Ovary (tissue), 3 donors: ENCODE results near the gene MESD.

ENCODE experiments used
- CTCF ChIP-seq, 3 donors: fragments of 450-650 bp in 2 of 3; fragments of 200-600 bp in 1 of 3; IDR thresholded peaks; one replicate each; pipeline versions ENCODE4 v1.5.1 to v1.8.0; 2016 to 2022; ENCODE audit warnings: antibody characterized with exemption in 3 of 3, mild to moderate bottlenecking in 1 of 3
- EP300 ChIP-seq: sonication (generic); formaldehyde crosslinking; IDR thresholded peaks from one replicate; pipeline ENCODE4 v1.6.1; 2017; ENCODE audit warnings: antibody characterized with exemption
- donor health status: DM: no; HTN: no; CAD: no.

DNA sequence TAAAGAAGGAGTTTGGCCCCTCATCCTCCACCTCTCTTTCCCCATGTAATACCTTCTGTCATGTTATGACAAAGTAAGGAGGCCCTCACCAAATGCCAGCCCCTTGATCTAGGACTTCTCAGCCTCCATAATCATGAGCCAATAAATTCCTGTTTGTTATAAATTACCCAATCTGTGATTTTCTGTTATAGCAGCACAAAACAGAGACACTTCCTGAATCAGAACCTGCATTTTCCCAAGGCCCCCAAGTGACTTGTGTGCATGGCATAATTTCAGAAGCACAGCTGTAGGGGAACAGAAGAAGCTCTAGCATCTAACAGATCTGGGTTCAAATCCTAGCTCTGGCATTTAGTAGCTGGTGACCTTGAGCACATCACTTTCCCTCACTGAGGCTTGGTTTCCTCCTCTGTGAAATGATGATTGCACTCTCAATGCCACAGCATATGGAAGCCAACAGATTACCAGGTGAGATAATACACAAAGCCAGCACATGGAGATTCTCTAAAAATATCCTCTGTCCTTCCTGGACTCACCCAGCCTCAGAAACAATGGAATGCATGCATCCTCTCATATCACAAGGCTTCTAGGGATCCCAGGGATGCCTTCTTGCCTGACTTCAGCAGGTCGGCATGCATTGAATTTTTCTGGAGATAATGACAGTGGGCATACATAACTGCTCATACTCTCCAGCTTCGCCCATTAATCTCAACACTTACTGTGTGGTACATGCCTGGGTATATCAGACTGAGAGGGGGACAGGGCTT is 37.4 kb upstream of the MESD start:
- TF ChIP-seq CTCF (IDR thresholded peaks at IDR 0.05) (no peak), EP300 (no peak)
